ENCODE measurements around the gene OR9G1.

OR9G1 gene

GRCh38 chr11:56700914-56701485 lies 2.1 kb downstream of the OR9G1 start:
- no peak for DNase-seq (ENCODE audit: extremely low read depth, low read depth)
- no peak for TF ChIP-seq CTCF (IDR thresholded peaks at IDR 0.05; ENCODE audit: low read depth, low read length)

- no peak for TF ChIP-seq CTCF (IDR thresholded peaks at IDR 0.05; ENCODE audit: low read depth, low read length)
Observed at GRCh38 chr11:56705784-56706396, 7.0 kb downstream of the OR9G1 start.

GRCh38 chr11:56706486-56706885 lies 7.6 kb downstream of the OR9G1 start:
- no peak for DNase-seq (ENCODE audit: extremely low read depth, low read depth)
- TF ChIP-seq CTCF (IDR thresholded peaks at IDR 0.05; ENCODE audit: low read depth, low read length), result no peak

More at GRCh38 chr11:56705784-56706396, 7.0 kb downstream of the OR9G1 start:
- DNase-seq (ENCODE audit: extremely low read depth, low read depth), result no peak

GRCh38 chr11:56714206-56714605 lies 15.3 kb downstream of the OR9G1 start:
- TF ChIP-seq CTCF (IDR thresholded peaks at IDR 0.05; ENCODE audit: low read depth, low read length), result no peak
- no peak for DNase-seq (ENCODE audit: extremely low read depth, low read depth)

- DNase-seq (ENCODE audit: extremely low read depth, low read depth), result no peak
- TF ChIP-seq CTCF (IDR thresholded peaks at IDR 0.05; ENCODE audit: low read depth, low read length), result no peak
Observed at GRCh38 chr11:56716379-56716854, 17.5 kb downstream of the OR9G1 start.

- no peak for DNase-seq (ENCODE audit: extremely low read depth, low read depth)
- TF ChIP-seq CTCF (IDR thresholded peaks at IDR 0.05; ENCODE audit: low read depth, low read length), result no peak
Observed at GRCh38 chr11:56720513-56720912, 21.6 kb downstream of the OR9G1 start.

- TF ChIP-seq CTCF (IDR thresholded peaks at IDR 0.05; ENCODE audit: low read depth, low read length), result no peak
- no peak for DNase-seq (ENCODE audit: extremely low read depth, low read depth)
Observed at GRCh38 chr11:56740107-56740506, 41.2 kb downstream of the OR9G1 start.
